EH (cell line): ENCODE results near the gene SLC16A5.
"Not testable (repeated sequence)": the region's sequence is repeated elsewhere in the genome, so short reads cannot be mapped to it uniquely, and the experiment has no call there.

Experiments
- DNase-seq: peaks from one replicate; pipeline ENCODE4 v3.0.0-alpha.2; 2015; ENCODE audit warnings: low read depth

Gene SLC16A5

GRCh38 chr17:75087558-75088453, at the start of gene SLC16A5:
TSS of gene SLC16A5 (plus strand) at chr17:75087954. CDS start at chr17:75093637, 5,683 bp downstream.
- DNase-seq: peak; percentile 97

DNA sequence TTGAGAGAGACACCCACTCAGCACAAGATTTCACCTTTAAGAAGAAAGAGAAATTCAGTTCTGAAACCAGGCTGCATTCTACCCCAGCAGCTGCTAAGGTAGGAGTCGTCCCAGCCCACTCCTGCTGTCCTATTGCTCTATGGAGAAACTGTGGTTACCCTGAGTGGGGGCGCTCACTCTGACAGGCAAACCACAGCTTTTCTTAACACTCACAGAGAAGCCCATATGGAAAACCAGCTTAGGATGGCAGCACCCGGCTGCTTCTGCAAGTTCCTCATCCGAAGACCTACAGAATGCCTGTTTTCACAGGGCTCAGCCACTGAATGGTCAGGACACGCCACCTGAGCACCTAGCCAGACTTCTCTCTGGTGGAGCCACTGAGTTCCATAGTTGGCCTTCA, 48.5 kb upstream of the SLC16A5 start:
- DNase-seq: no peak

DNA sequence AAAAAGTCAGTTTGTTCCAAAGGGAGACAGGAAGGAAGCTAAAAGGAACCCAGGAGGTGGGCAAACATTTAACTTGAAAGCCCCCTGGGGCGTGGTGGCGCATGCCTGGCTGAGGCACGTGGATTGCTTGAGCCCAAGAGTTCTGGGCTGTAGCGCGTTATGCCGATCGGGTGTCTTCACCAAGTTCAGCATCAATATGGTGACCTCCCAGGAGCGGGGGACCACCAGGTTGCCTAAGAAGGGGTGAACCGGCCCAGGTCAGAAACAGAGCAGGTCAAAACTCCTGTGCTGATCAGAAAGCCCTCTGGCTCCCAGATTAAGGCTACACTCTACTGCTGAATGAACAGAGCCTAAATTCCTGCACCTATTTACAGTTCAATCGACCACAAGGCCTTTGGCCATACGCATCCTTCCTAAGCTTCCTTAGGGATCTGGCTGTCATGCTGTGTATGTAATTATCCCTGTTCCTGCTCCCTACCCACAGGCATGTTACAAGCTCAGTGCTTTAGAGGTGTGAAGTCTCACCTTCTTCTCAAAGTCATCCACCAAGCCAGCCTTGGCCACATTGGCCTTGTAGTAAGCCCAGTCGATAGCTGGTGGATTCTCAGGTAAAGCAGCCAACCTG, 46.0 kb upstream of the SLC16A5 start:
- no peak for DNase-seq

- DNase-seq: not testable (repeated sequence)
Measured at GRCh38 chr17:75043789-75044188, 44.0 kb upstream of the SLC16A5 start.

GRCh38 chr17:75044716-75045115, 43.0 kb upstream of the SLC16A5 start:
- no peak for DNase-seq

GRCh38 chr17:75045946-75046406, 41.8 kb upstream of the SLC16A5 start:
- not testable (repeated sequence) for DNase-seq

- peak; percentile 97 for DNase-seq
Measured at GRCh38 chr17:75046407-75047289, 41.1 kb upstream of the SLC16A5 start, which contains the start of the genes ATP5PD and KCTD2. TSS of gene ATP5PD (minus strand) at chr17:75046969. CDS start at chr17:75042650, 4,319 bp downstream. TSS of gene KCTD2 (plus strand) at chr17:75047225. CDS start at chr17:75047251, 26 bp downstream.

- peak; percentile 6 for DNase-seq
Measured at GRCh38 chr17:75047398-75048098, 40.2 kb upstream of the SLC16A5 start.

- DNase-seq: peak; percentile 37
Measured at GRCh38 chr17:75048249-75048878, 39.4 kb upstream of the SLC16A5 start.

DNA sequence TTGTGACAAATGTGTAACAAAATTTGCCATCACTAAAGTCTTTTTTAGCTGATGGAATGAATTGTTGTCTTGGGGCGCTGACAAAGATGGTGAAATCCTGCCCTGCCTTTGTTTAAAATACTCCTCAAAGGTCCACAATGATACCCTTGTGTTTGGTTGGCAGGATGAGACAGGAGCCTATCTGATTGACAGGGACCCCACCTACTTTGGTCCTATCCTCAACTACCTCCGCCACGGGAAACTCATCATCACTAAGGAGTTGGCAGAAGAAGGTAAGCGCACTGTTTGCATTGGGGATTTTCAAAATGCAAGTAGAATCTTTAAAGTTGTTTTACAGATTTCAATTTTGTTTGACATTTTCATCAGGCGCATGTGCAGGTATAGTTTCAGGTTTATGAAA, 38.7 kb upstream of the SLC16A5 start:
- no peak for DNase-seq

GRCh38 chr17:75049706-75050105, 38.0 kb upstream of the SLC16A5 start:
- no peak for DNase-seq

DNA sequence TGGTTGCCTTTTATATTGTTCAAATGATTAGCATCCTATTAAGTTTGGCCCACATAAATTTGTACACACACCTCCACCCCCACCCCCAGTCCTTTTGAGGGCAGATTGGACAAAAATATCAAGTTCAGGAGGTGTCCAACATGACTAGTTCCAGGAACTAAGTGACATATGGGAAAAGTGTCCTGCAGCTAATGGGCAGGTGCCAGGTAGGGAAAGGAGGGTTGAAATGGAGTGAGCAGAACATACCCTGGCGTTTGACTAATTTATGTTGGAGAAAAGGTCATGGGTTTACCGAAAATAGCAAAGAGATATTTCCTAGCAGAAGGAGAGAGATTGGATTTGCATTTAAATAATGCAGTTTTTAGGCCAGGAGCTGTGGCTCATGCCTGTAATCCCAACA, 35.8 kb upstream of the SLC16A5 start:
- DNase-seq: no peak

DNA sequence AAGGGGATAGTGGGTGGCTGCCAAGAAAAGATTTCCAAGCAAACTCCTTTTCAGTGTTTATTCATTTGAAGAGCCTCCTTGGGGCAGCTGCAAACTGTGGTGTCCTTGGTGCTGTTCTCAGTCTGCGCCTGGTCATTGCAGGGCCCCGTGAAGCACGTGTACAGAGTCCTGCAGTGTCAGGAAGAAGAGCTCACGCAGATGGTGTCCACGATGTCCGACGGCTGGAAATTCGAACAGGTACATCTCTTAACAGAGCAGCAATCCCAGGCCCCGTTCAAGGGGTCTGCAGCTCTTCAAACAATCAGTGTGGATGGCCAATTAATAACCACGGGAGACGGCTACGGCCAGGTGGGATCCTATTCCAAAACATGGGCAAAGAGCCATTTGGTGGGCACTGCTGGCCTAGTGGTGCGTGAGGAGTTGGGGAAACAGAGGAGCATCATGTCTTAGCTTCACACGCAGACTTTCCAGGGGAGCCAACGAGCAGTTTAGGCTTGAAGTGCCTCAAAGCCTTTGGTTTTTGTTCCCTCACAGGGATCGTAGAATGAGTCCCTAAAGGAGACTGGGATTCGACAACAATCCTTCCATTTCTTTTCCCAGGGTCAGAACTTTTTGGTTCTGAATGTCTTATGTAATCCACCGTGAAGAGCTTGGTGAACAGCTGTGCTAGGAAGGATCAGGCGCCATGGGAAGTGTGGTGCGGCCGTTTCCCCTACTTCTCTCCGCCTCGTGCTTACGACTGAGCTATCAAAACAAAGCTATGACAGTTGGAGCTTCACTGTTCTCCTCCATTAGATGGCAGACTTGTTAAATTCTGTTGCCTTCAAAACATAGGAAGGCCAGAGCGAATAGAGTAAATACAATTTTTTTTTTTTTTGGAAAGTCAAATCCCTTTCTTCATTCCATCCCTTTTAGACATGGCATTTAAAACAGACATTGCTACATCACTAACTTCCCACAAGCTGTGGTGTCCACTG, 28.1 kb upstream of the SLC16A5 start:
- peak; percentile 83 for DNase-seq

DNA sequence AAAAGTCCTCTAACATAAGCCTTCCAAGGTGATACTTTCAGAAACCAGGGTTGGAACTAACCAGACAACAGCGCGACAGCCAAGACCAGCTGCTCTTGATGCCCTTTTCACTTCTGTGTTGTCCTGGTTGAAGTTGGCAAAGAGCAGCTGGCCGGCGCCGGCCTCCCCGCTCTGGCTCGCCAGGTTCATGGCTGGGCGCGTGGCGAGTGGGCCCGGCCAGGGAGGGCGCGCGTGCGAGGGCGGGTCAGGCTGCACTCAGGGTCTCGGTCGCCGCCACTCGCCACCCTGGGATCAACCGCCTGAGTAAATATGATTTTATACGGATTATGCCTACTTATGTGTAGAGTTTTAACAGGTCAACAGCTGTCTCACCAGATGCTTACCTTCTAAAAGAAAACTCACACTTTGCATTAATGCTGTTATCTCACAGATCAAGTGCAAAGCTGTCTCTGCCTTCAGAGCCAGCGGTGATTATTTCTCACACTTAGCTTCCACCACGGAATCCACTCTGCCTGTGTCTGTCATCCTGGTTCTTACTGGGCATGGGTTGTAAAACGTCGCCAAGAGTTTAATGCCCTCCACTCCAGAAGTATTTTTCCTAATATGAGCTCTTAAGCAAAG, 27.2 kb upstream of the SLC16A5 start:
- no peak for DNase-seq

DNA sequence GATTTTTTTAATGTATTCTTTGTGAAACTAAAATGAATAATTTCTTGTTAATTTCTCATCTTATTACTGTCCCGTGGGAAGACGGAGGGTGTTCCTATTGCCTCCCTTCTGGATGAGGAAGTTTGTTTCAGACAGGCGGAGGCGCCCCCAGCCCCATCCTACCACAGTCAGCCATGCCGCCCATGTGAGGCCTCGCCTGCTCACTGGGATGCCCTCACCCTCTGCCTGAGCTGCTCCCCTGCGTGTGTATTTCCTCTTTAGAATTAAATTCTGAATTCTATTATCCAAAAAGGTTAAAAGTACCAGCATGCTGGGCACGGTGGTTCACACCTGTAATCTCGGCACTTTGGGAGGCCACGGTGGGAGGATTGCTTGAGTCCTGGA, 26.7 kb upstream of the SLC16A5 start:
- no peak for DNase-seq

- DNase-seq: no peak
Measured at GRCh38 chr17:75061618-75062017, 26.1 kb upstream of the SLC16A5 start.

DNA sequence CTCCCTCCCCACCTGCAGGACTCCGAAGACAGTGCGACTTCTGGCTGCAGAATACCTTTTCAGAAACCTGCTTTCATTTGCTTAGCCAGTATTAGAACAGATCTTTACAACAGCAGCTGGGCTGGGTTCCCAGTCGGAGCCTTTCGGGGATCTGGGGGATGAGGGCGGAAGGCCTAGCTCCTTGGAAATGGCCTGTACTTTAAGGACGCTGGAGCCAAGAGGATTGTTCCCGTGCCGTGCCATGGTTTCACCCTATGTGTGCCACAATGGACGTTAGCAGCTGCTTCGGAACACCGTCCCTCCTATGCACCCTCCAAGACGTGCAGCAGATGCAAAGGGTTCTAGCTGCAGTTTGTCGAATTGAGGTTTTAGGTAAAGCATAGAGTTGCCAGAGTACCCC, 24.6 kb upstream of the SLC16A5 start:
- DNase-seq: no peak

- DNase-seq: no peak
Measured at GRCh38 chr17:75063626-75064025, 24.1 kb upstream of the SLC16A5 start.

DNA sequence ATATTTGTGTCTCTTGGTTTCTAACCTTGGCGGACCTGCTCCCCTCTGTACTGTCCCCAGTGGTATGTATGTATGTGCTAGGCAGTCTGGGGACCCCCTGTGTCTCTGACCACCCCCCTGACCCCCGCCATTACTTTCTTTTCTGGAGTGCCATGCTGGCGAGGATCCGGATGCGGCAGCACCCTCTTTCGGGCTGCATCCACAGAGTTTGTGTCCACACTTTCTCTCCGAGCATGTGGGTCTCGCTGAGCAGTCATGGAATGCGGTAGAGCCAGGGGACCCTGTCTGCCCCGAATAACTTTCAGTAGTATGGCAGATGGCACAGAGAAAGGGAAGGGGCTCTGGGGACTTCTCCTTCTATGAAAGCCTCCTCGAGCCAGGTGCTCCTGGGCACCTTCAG, 23.7 kb upstream of the SLC16A5 start:
- DNase-seq: no peak
